PC-3 (cell line): Measurements from ENCODE around the gene CEP95. TPM values are rescaled to one million over a fixed set of nuclear protein-coding genes. Genes with fewer than 3 reads are reported as not detected.

Experiments used
- ATAC-seq: fragments of 200-7000 bp; cut with Tn5 transposase; 2 replicates; pipeline ENCODE4 v1.9.1; 2020; ENCODE audit warnings: mild to moderate bottlenecking, moderate library complexity
- BruUV-seq: library from RNA; stranded (reverse); fragments of 400-500 nt; replicated peaks from 2 replicates; lab custom pipeline; 2021; lab: Mats Ljungman, UMichigan
- CTCF ChIA-PET: fragments of 300-600 bp; sonication (Branson Sonifier 250); formaldehyde crosslinking; loops from one replicate; lab custom pipeline; 2022; ENCODE audit warnings: antibody characterized with exemption; lab: Charles Lee
- POLR2A ChIA-PET: fragments of 300-600 bp; sonication (Branson Sonifier 250); formaldehyde crosslinking; loops from one replicate; lab custom pipeline; 2022; ENCODE audit warnings: antibody characterized with exemption; ENCODE audit not compliant: unreplicated experiment; lab: Charles Lee
- DNase-seq: peaks from one replicate; pipeline ENCODE4 v3.0.0-alpha.2; 2015
- H2AFZ ChIP-seq: fragments of 300-600 bp; sonication (generic); 2 replicates; pipeline ENCODE4 v1.6.0; 2016; ENCODE audit warnings: antibody characterized with exemption, low read length
- H3F3A ChIP-seq: fragments of 300-600 bp; sonication (generic); one replicate; pipeline ENCODE4 v1.6.0; 2017; ENCODE audit warnings: antibody characterized with exemption, low read length, control low read depth, mild to moderate bottlenecking; ENCODE audit not compliant: unreplicated experiment
- H3K27ac ChIP-seq: fragments of 300-600 bp; sonication (generic); 2 replicates; pipeline ENCODE4 v1.5.1; 2016; ENCODE audit warnings: mild to moderate bottlenecking, low read length
- H3K27me3 ChIP-seq: fragments of 300-600 bp; sonication (generic); 2 replicates; pipeline ENCODE4 v1.6.1; 2016; ENCODE audit warnings: low read length, mixed read lengths
- H3K36me3 ChIP-seq: fragments of 300-600 bp; sonication (generic); 2 replicates; pipeline ENCODE4 v1.6.1; 2016; ENCODE audit warnings: low read depth, mixed run types, low read length, mixed read lengths
- H3K4me1 ChIP-seq: fragments of 300-600 bp; sonication (generic); 2 replicates; pipeline ENCODE4 v1.5.1; 2016; ENCODE audit warnings: low read length; ENCODE audit not compliant: insufficient read depth
- H3K4me2 ChIP-seq: fragments of 300-600 bp; sonication (generic); 2 replicates; pipeline ENCODE4 v1.6.0; 2016; ENCODE audit warnings: low read length
- H3K4me3 ChIP-seq: fragments of 300-600 bp; sonication (generic); 2 replicates; pipeline ENCODE4 v1.5.1; 2016; ENCODE audit warnings: mild to moderate bottlenecking, low read length, mixed read lengths
- H3K79me2 ChIP-seq: fragments of 300-600 bp; sonication (generic); 2 replicates; pipeline ENCODE4 v1.6.1; 2017; ENCODE audit warnings: low read length, mixed read lengths
- H3K9ac ChIP-seq: fragments of 300-600 bp; sonication (generic); 2 replicates; pipeline ENCODE4 v1.6.0; 2016; ENCODE audit warnings: mild to moderate bottlenecking, low read length
- H3K9me2 ChIP-seq: fragments of 300-600 bp; sonication (generic); replicated peaks from 2 replicates; pipeline ENCODE4 v1.6.1; 2016; ENCODE audit warnings: mixed run types, low read length, mixed read lengths
- H3K9me3 ChIP-seq: fragments of 300-600 bp; sonication (generic); 2 replicates; pipeline ENCODE4 v1.6.1; 2016; ENCODE audit warnings: low read length, mixed read lengths
- H4K20me1 ChIP-seq: fragments of 300-600 bp; sonication (generic); 2 replicates; pipeline ENCODE4 v1.6.1; 2016; ENCODE audit warnings: low read length, mixed read lengths
- CTCF ChIP-seq: fragments of 300-600 bp; sonication (generic); conservative IDR thresholded peaks from 2 replicates; pipeline ENCODE4 v1.5.1; 2017; ENCODE audit warnings: antibody characterized with exemption, low read depth, mild to moderate bottlenecking, low read length
- EZH2 ChIP-seq: fragments of 300-600 bp; sonication (generic); IDR thresholded peaks from one replicate; pipeline ENCODE4 v1.6.1; 2017; ENCODE audit warnings: antibody characterized with exemption, mild to moderate bottlenecking, low read length; ENCODE audit not compliant: unreplicated experiment
- EZH2phosphoT487 ChIP-seq: fragments of 300-600 bp; sonication (generic); IDR thresholded peaks from 2 replicates; pipeline ENCODE4 v1.6.1; 2018; ENCODE audit warnings: mild to moderate bottlenecking, antibody characterized with exemption, low read length, borderline replicate concordance
- intact Hi-C: fragments of 100-400 bp; cut with micrococcal nuclease; formaldehyde crosslinking; loops from 2 replicates; pipeline ENCODE4 v1.9.0; 2023
- total RNA-seq: library from RNA; depleted of rRNA; stranded (reverse); fragments of >200 nt; gene quantifications from 2 replicates; pipeline ENCODE4 v1.2.3, GENCODE V29; 2014

CEP95 gene
- total RNA-seq, 1 experiment from 2014 or later: 32.4 TPM

- peak overlapping the region; percentile 77 for H3K9ac ChIP-seq
- H4K20me1 ChIP-seq: peaks cover 47% of the 10 kb centered on the region
- peaks cover 53% of the 10 kb centered on the region for H3K36me3 ChIP-seq
- no peaks in the 10 kb centered on the region for H3K9me3 ChIP-seq
- peak overlapping the region; percentile 86 for H3K4me3 ChIP-seq
- DNase-seq: no peak
- H3K27ac ChIP-seq: peak overlapping the region; percentile 68
- H3F3A ChIP-seq: peaks cover 50% of the 10 kb centered on the region
- peak overlapping the region; percentile 93 for H3K4me2 ChIP-seq
- ChIA-PET POLR2A (interaction anchor here (0.6 to 1.7 kb wide), 2 partner anchors 8 to 78 kb away, joined by 3 to 50 read pairs; partner anchors contain the start of genes CEP95 and DDX5), CTCF (interaction anchor here (0.9 kb wide), 1 partner anchor 9 kb away, joined by 6 read pairs; the partner anchor contains the start of gene CEP95)
- intact Hi-C loops: loop anchor here (1.0 kb wide), 1 partner anchor 9 kb away; the partner anchor contains the start of genes CEP95 and DDX5
- no peaks in the 10 kb centered on the region for H3K27me3 ChIP-seq
- no peaks in the 10 kb centered on the region for H3K9me2 ChIP-seq
- no peak for ATAC-seq
- H3K4me1 ChIP-seq: peaks cover 70% of the 10 kb centered on the region
- no TSS peak for BruUV-seq
- H3K79me2 ChIP-seq: peaks cover 65% of the 10 kb centered on the region
- H2AFZ ChIP-seq: no peak overlapping the region
- TF ChIP-seq CTCF (no peak), EZH2 (no peak), EZH2phosphoT487 (no peak)
Observed at GRCh38 chr17:64497565-64498035, 9.2 kb upstream of the CEP95 start.

- DNase-seq: peak; percentile 68
- peak; percentile 21 for ATAC-seq
- peak overlapping the region; percentile 86 for H3K4me3 ChIP-seq
- H2AFZ ChIP-seq: no peak overlapping the region
- H3K9me2 ChIP-seq: no peaks in the 10 kb centered on the region
- H3K4me1 ChIP-seq: peaks cover 80% of the 10 kb centered on the region
- BruUV-seq: no TSS peak
- intact Hi-C loops: no loop called here
- CTCF ChIA-PET: interaction anchor here (0.7 kb wide), 1 partner anchor 209 kb away, joined by 5 read pairs; no protein-coding TSS in a partner anchor
- no peak overlapping the region for H3K9ac ChIP-seq
- H3K27me3 ChIP-seq: no peaks in the 10 kb centered on the region
- H3K27ac ChIP-seq: peak overlapping the region; percentile 68
- peaks cover 59% of the 10 kb centered on the region for H3F3A ChIP-seq
- POLR2A ChIA-PET: interaction anchor here (0.6 to 0.7 kb wide), 4 partner anchors 9 to 1063 kb away, joined by 3 to 15 read pairs (median 8); no protein-coding TSS in a partner anchor
- H3K4me2 ChIP-seq: peak overlapping the region; percentile 93
- TF ChIP-seq CTCF (no peak), EZH2phosphoT487 (no peak), EZH2 (no peak)
- H3K79me2 ChIP-seq: peaks cover 68% of the 10 kb centered on the region
- H3K9me3 ChIP-seq: no peaks in the 10 kb centered on the region
- H4K20me1 ChIP-seq: peaks cover 57% of the 10 kb centered on the region
- H3K36me3 ChIP-seq: peaks cover 58% of the 10 kb centered on the region
Observed at GRCh38 chr17:64498308-64499203, 8.2 kb upstream of the CEP95 start.
